ENCODE results near the gene DNAJC5G.

GRCh38 chr2:27238976-27239375 lies 36.3 kb upstream of the DNAJC5G start:
- no peak for TF ChIP-seq CTCF (IDR thresholded peaks at IDR 0.05)
- no peak for TF ChIP-seq POLR2A (IDR thresholded peaks at IDR 0.05)

All from thyroid gland (tissue), 4 donors.